HFFc6 (cell line): ENCODE results near the gene HOXB2. TPM values are rescaled to one million over a fixed set of nuclear protein-coding genes. Genes with fewer than 3 reads are reported as not detected.

Experiments
- DNase-seq: peaks from one replicate; pipeline ENCODE4 v3.0.0-alpha.2; 2018
- H3K27ac Mint-ChIP-seq: 2 replicates; pipeline ENCODE4 v1.8.0; 2020; ENCODE audit warnings: mild to moderate bottlenecking, mixed read lengths
- H3K27me3 Mint-ChIP-seq: 2 replicates; pipeline ENCODE4 v1.8.0; 2021; ENCODE audit warnings: mild to moderate bottlenecking, moderate library complexity, mixed read lengths; ENCODE audit not compliant: insufficient read depth
- H3K36me3 Mint-ChIP-seq: 2 replicates; pipeline ENCODE4 v1.8.0; 2021; ENCODE audit warnings: low read depth, mixed read lengths
- H3K4me1 Mint-ChIP-seq: 2 replicates; pipeline ENCODE4 v1.8.0; 2020; ENCODE audit warnings: low read depth, mixed read lengths
- H3K4me3 Mint-ChIP-seq: 2 replicates; pipeline ENCODE4 v1.8.0; 2020; ENCODE audit warnings: mild to moderate bottlenecking, moderate library complexity, mixed read lengths
- H3K9me3 Mint-ChIP-seq: 2 replicates; pipeline ENCODE4 v1.8.0; 2020; ENCODE audit warnings: mild to moderate bottlenecking, mixed read lengths
- CTCF ChIP-seq: fragments of 200-600 bp; sonication (generic); IDR thresholded peaks from 2 replicates; pipeline ENCODE4 v1.5.0; 2021; ENCODE audit warnings: antibody characterized with exemption, mild to moderate bottlenecking
- total RNA-seq, 6 experiments: library from RNA; stranded (reverse); fragmentation: NEBNext Ultra II Directional; extraction: Animal tissue kit (Norgen Biotek cat#: 25700); gene quantifications; 2 replicates in 1 of 6; 3 replicates in 5 of 6; pipeline ENCODE4 v1.2.3, GENCODE V29; 2021

Gene HOXB2
- total RNA-seq, 6 experiments from 2014 or later, result not detected

- no peak overlapping the region for H3K4me3 Mint-ChIP-seq
- no peak for TF ChIP-seq CTCF
- no peak for DNase-seq
- peaks cover 23% of the 10 kb centered on the region for H3K4me1 Mint-ChIP-seq
- no peaks in the 10 kb centered on the region for H3K36me3 Mint-ChIP-seq
- peaks cover 18% of the 10 kb centered on the region for H3K27me3 Mint-ChIP-seq
- H3K27ac Mint-ChIP-seq, result no peak overlapping the region
- no peaks in the 10 kb centered on the region for H3K9me3 Mint-ChIP-seq
Measured at GRCh38 chr17:48504953-48505352, 40.0 kb downstream of the HOXB2 start.

GRCh38 chr17:48503747-48504146 lies 41.2 kb downstream of the HOXB2 start:
- peaks cover 29% of the 10 kb centered on the region for H3K4me1 Mint-ChIP-seq
- no peak for TF ChIP-seq CTCF
- H3K27me3 Mint-ChIP-seq, result peaks cover 20% of the 10 kb centered on the region
- H3K27ac Mint-ChIP-seq, result no peak overlapping the region
- DNase-seq, result no peak
- H3K4me3 Mint-ChIP-seq, result no peak overlapping the region
- no peaks in the 10 kb centered on the region for H3K36me3 Mint-ChIP-seq
- no peaks in the 10 kb centered on the region for H3K9me3 Mint-ChIP-seq

GRCh38 chr17:48502901-48503300 lies 42.0 kb downstream of the HOXB2 start:
- H3K27ac Mint-ChIP-seq, result no peak overlapping the region
- H3K9me3 Mint-ChIP-seq, result no peaks in the 10 kb centered on the region
- peaks cover 20% of the 10 kb centered on the region for H3K27me3 Mint-ChIP-seq
- TF ChIP-seq CTCF, result no peak
- no peaks in the 10 kb centered on the region for H3K36me3 Mint-ChIP-seq
- no peak for DNase-seq
- H3K4me1 Mint-ChIP-seq, result peaks cover 29% of the 10 kb centered on the region
- H3K4me3 Mint-ChIP-seq, result no peak overlapping the region

GRCh38 chr17:48502312-48502711 lies 42.6 kb downstream of the HOXB2 start:
- no peak overlapping the region for H3K27ac Mint-ChIP-seq
- peaks cover 20% of the 10 kb centered on the region for H3K27me3 Mint-ChIP-seq
- no peaks in the 10 kb centered on the region for H3K9me3 Mint-ChIP-seq
- no peak for DNase-seq
- H3K36me3 Mint-ChIP-seq, result no peaks in the 10 kb centered on the region
- H3K4me1 Mint-ChIP-seq, result peaks cover 33% of the 10 kb centered on the region
- TF ChIP-seq CTCF, result no peak
- no peak overlapping the region for H3K4me3 Mint-ChIP-seq

GRCh38 chr17:48500435-48501426 lies 44.2 kb downstream of the HOXB2 start:
- H3K9me3 Mint-ChIP-seq, result no peaks in the 10 kb centered on the region
- no peaks in the 10 kb centered on the region for H3K36me3 Mint-ChIP-seq
- peaks cover 18% of the 10 kb centered on the region for H3K27me3 Mint-ChIP-seq
- no peak overlapping the region for H3K27ac Mint-ChIP-seq
- no peak for TF ChIP-seq CTCF
- no peak overlapping the region for H3K4me3 Mint-ChIP-seq
- no peak for DNase-seq
- H3K4me1 Mint-ChIP-seq, result peaks cover 36% of the 10 kb centered on the region
